ENCODE measurements around the gene EFCAB5. TPM values are rescaled to one million over a fixed set of nuclear protein-coding genes. Genes with fewer than 3 reads are reported as not detected.

Gene EFCAB5
- total RNA-seq, 1 experiment from 2014 or later = 0.07 TPM

DNA sequence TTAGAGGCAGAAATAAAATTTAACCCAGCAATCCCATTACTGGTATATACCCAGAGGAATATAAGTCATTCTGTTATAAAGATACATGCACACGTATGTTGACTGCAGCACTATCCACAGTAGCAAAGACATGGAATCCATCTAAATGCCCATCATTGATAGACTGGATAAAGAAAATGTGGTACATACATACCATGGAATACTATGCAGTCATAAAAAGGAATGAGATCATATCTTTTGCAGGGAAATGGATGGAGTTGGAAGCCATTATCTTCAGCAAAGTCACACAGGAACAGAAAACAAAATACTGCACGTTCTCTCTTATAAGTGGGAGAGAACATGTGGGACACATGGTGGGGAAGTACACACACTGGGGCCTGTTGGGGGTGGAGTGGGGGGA lies 34.5 kb upstream of the EFCAB5 start:
- ATAC-seq (no peak), DNase-seq (no peak)
- intact Hi-C loops (cut with micrococcal nuclease) = no loop called here
- H3K9me2 ChIP-seq (replicated peaks; ENCODE audit: low read length) = no peaks in the 10 kb centered on the region
- no peak overlapping the region for H3K4me3 ChIP-seq (ENCODE audit: low read length)
- peaks cover 14% of the 10 kb centered on the region; the same call in 1 of the 2 replicates for H3K4me1 ChIP-seq (ENCODE audit: insufficient read depth, low read length)
- no peaks in the 10 kb centered on the region for H3K9me3 ChIP-seq (ENCODE audit: low read length)
- no peaks in the 10 kb centered on the region for H3K79me2 ChIP-seq (ENCODE audit: low read length)
- H3K27me3 ChIP-seq (ENCODE audit: low read length) = no peaks in the 10 kb centered on the region
- no peak overlapping the region for H3K9ac ChIP-seq (ENCODE audit: low read length)
- ChIA-PET POLR2A (ENCODE audit: unreplicated experiment) (interaction anchor here (0.8 kb wide), 1 partner anchor 12 kb away, joined by 38 read pairs; no protein-coding TSS in a partner anchor), CTCF (no interaction called here)
- no peak overlapping the region for H2AFZ ChIP-seq (ENCODE audit: low read length)
- H3K36me3 ChIP-seq (ENCODE audit: low read depth, low read length) = no peaks in the 10 kb centered on the region; the same call in 1 of the 2 replicates
- no peaks in the 10 kb centered on the region for H3F3A ChIP-seq (ENCODE audit: low read length, unreplicated experiment)
- no peaks in the 10 kb centered on the region for H4K20me1 ChIP-seq (ENCODE audit: low read length)
- H3K4me2 ChIP-seq (ENCODE audit: low read length) = no peak overlapping the region
- TF ChIP-seq EZH2phosphoT487 (IDR thresholded peaks at IDR 0.05; ENCODE audit: borderline replicate concordance, low read length) (no peak), EZH2 (IDR thresholded peaks at IDR 0.05; ENCODE audit: low read length, unreplicated experiment) (no peak)
- TF ChIP-seq, protein P1, sequence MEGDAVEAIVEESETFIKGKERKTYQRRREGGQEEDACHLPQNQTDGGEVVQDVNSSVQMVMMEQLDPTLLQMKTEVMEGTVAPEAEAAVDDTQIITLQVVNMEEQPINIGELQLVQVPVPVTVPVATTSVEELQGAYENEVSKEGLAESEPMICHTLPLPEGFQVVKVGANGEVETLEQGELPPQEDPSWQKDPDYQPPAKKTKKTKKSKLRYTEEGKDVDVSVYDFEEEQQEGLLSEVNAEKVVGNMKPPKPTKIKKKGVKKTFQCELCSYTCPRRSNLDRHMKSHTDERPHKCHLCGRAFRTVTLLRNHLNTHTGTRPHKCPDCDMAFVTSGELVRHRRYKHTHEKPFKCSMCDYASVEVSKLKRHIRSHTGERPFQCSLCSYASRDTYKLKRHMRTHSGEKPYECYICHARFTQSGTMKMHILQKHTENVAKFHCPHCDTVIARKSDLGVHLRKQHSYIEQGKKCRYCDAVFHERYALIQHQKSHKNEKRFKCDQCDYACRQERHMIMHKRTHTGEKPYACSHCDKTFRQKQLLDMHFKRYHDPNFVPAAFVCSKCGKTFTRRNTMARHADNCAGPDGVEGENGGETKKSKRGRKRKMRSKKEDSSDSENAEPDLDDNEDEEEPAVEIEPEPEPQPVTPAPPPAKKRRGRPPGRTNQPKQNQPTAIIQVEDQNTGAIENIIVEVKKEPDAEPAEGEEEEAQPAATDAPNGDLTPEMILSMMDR (conservative IDR thresholded peaks at IDR 0.05; ENCODE audit: low read depth, low read length) = no peak
- H3K27ac ChIP-seq (ENCODE audit: low read length) = no peak overlapping the region
- BruUV-seq (replicated peaks) = no TSS peak

DNA sequence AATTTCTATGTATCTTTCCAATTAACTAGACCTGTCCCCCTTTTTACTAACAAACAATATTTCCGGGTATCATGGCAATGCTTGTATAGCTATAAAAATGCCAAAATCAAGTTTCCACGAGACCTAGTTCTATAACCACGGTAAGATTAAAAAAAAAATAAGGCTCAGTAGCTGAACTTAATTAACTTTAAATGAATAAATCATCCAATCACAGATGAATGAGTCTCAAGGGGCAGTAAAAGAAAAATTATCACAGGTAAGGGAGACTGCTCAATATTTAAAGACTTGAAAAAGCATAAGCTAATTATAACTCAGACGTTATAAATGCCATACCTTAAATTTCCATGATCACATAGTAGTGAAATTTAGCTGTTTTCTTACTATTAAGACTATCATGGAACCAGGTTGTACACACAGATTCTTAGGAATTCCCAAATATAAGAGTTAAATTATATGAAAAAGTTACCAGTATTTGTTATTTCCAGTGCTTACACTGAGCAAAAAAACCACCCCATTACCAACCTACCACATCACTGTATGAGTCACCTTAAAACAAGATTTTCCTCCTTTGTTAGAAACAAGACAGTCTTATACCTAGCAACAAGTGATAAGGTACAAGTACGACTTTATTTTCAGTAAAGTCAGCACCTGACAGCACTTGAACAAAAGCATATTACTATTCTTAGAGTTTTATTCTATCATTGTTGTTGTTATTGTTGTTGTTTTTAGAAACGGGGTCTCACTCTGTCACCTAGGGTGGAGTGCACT lies 32.0 kb upstream of the EFCAB5 start:
- Histone ChIP-seq H3K4me3 (ENCODE audit: low read length) (no peak overlapping the region), H3K9me2 (replicated peaks; ENCODE audit: low read length) (no peaks in the 10 kb centered on the region), H3K27me3 (ENCODE audit: low read length) (no peaks in the 10 kb centered on the region), H3K27ac (ENCODE audit: low read length) (peak overlapping the region; percentile 34), H3K4me2 (ENCODE audit: low read length) (0 out of 2 replicates have a peak overlapping the region, but pooled peaks have one; percentile 8), H3K9ac (ENCODE audit: low read length) (no peak overlapping the region), H3K9me3 (ENCODE audit: low read length) (no peaks in the 10 kb centered on the region), H3K36me3 (ENCODE audit: low read depth, low read length) (no peaks in the 10 kb centered on the region; the same call in 1 of the 2 replicates), H3K4me1 (ENCODE audit: insufficient read depth, low read length) (peaks cover 15% of the 10 kb centered on the region; the same call in 1 of the 2 replicates), H3K79me2 (ENCODE audit: low read length) (no peaks in the 10 kb centered on the region), H2AFZ (ENCODE audit: low read length) (no peak overlapping the region), H3F3A (ENCODE audit: low read length, unreplicated experiment) (no peaks in the 10 kb centered on the region), H4K20me1 (ENCODE audit: low read length) (no peaks in the 10 kb centered on the region)
- ChIA-PET CTCF (no interaction called here), POLR2A (ENCODE audit: unreplicated experiment) (no interaction called here)
- intact Hi-C loops (cut with micrococcal nuclease) = no loop called here
- ATAC-seq (peak; percentile 77), DNase-seq (peak; percentile 59)
- no TSS peak for BruUV-seq (replicated peaks)
- TF ChIP-seq EZH2phosphoT487 (IDR thresholded peaks at IDR 0.05; ENCODE audit: borderline replicate concordance, low read length) (no peak), EZH2 (IDR thresholded peaks at IDR 0.05; ENCODE audit: low read length, unreplicated experiment) (no peak)
- TF ChIP-seq, protein P1 (conservative IDR thresholded peaks at IDR 0.05; ENCODE audit: low read depth, low read length) = no peak

DNA sequence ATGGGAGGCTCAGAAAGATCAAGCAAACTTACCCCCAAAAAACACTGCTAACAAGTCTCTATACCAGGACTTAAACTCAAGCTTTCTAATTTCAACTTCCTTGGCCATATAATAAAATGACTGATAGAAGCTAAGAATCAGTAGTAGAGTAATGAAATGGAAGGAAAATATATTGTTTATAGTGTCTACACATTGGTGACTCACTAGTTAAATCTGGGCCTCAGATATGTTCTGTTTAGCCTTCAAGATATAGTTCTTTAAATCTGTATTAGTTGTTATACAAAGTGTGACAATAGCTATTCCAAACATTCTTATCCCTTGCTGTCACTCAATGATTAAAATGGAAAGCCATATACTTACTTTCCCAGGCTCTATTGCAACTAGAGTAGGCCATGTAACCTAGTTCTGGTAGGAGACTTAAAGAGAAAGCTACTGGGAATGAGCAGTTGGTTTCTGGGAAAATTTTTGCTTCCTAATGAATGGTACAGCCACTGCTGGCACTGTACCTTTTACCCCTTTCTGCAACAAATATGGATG lies 29.7 kb upstream of the EFCAB5 start:
- H3K9me2 ChIP-seq (replicated peaks; ENCODE audit: low read length) = no peaks in the 10 kb centered on the region
- no peak overlapping the region for H3K4me2 ChIP-seq (ENCODE audit: low read length)
- TF ChIP-seq, protein P1 (conservative IDR thresholded peaks at IDR 0.05; ENCODE audit: low read depth, low read length) = no peak
- TF ChIP-seq EZH2phosphoT487 (IDR thresholded peaks at IDR 0.05; ENCODE audit: borderline replicate concordance, low read length) (no peak), EZH2 (IDR thresholded peaks at IDR 0.05; ENCODE audit: low read length, unreplicated experiment) (no peak)
- no peaks in the 10 kb centered on the region for H3K9me3 ChIP-seq (ENCODE audit: low read length)
- POLR2A ChIA-PET (ENCODE audit: unreplicated experiment) = interaction anchor here (0.6 kb wide), 1 partner anchor 1576 kb away, joined by 3 read pairs; the partner anchor contains the start of genes IFT20 and TNFAIP1
- H2AFZ ChIP-seq (ENCODE audit: low read length) = no peak overlapping the region
- no peak overlapping the region for H3K4me3 ChIP-seq (ENCODE audit: low read length)
- H3K79me2 ChIP-seq (ENCODE audit: low read length) = no peaks in the 10 kb centered on the region
- H3F3A ChIP-seq (ENCODE audit: low read length, unreplicated experiment) = no peaks in the 10 kb centered on the region
- no TSS peak for BruUV-seq (replicated peaks)
- H4K20me1 ChIP-seq (ENCODE audit: low read length) = no peaks in the 10 kb centered on the region
- H3K27ac ChIP-seq (ENCODE audit: low read length) = peak overlapping the region; percentile 49; the same call in 1 of the 2 replicates
- H3K9ac ChIP-seq (ENCODE audit: low read length) = no peak overlapping the region
- DNase-seq (peak; percentile 24), ATAC-seq (peak; percentile 60)
- H3K4me1 ChIP-seq (ENCODE audit: insufficient read depth, low read length) = peaks cover 15% of the 10 kb centered on the region; the same call in 1 of the 2 replicates
- intact Hi-C loops (cut with micrococcal nuclease) = no loop called here
- CTCF ChIA-PET = no interaction called here
- H3K36me3 ChIP-seq (ENCODE audit: low read depth, low read length) = no peaks in the 10 kb centered on the region
- no peaks in the 10 kb centered on the region for H3K27me3 ChIP-seq (ENCODE audit: low read length)
